IPS DF 19.7 (cell line): ENCODE measurements around the gene UBA5.
"Not testable (repeated sequence)": the region's sequence is repeated elsewhere in the genome, so short reads cannot be mapped to it uniquely, and the experiment has no call there.

ENCODE experiments used
- DNase-seq: peaks from one replicate; pipeline ENCODE4 v3.0.0-alpha.2; 2013; ENCODE audit warnings: low read depth, low spot score

Gene UBA5

GRCh38 chr3:132660052-132660810 lies at the start of gene UBA5:
TSS of gene UBA5 (plus strand) at chr3:132660329. CDS start at chr3:132660538, 209 bp downstream.
- no peak for DNase-seq

DNA sequence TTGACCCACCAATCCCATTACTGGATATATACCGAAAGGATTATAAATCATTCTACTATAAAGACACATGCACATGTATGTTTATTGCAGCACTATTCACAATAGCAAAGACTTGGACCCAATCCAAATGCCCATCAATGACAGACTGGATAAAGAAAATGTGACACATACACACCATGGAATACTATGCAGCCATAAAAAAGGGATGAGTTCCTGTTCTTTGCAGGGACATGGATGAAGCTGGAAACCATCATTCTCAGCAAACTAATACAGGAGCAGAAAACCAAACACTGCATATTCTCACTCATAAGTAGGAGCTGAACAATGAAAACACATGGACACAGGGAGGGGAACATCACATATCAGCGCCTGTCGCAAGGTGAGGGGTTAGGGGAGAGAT lies 44.8 kb upstream of the UBA5 start:
- not testable (repeated sequence) for DNase-seq

- no peak for DNase-seq
These were observed 44.2 kb upstream of the UBA5 start for GRCh38 chr3:132615881-132616280.

DNA sequence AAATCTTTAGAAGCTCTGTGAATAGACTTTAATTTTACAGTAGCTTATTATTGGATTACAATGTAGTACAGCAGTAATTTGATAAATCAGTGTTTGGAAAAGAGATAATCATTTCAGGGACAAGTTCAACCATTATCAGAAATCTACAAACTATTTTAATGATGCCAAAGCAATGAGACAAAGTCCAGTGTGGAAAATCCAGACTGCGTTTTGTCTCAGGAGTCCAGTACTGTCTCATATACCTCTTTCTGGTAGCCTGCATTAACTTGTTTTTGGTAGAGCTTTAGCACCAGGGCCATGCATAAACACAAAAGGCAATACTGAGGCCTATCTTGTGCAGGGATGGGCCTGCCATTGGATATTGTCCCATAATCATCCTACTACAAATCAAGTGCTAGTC lies 43.3 kb upstream of the UBA5 start:
- DNase-seq = no peak

- DNase-seq = no peak
These were observed 38.0 kb upstream of the UBA5 start for GRCh38 chr3:132622148-132622547.

- no peak for DNase-seq
These were observed 37.4 kb upstream of the UBA5 start for GRCh38 chr3:132622761-132623160.

DNA sequence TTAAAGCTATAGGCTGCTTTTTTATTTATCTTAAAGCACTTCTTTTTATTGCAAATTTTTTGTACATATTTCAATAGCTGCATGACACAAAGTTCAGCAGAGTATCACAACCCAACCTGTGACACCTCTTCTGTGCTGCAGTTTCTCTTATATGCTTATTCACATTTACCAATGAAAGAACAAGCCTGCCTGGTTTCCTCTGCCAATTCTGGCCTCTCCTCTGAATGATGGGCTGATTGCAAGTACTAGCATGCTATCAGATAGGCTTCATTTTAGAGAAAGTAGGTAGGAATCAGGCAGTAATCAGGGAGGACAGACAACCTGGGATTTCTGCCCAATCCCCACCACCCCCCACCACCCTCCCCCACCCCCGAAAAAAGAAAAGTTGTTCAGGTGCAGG lies 36.5 kb upstream of the UBA5 start:
- no peak for DNase-seq

DNA sequence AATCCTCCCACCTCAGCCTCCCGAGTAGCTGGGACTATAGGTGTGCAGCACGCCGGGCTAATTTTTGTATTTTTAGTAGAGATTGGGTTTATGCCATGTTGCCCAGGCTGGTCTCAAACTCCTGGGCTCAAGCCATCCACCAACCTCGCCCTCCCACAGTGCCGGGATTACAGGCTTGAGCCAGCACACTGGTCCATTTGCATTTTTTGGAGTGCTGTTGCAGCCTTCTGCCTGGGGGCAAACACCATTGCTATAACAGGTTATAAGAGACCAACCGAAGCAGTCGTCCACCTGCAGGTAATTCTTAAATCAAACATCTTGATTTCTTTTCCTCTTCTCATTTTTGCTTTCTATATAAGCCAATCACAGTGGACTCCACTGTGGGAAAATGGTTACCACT lies 35.3 kb upstream of the UBA5 start:
- DNase-seq = no peak

- no peak for DNase-seq
These were observed 34.5 kb upstream of the UBA5 start for GRCh38 chr3:132625613-132626012.

DNA sequence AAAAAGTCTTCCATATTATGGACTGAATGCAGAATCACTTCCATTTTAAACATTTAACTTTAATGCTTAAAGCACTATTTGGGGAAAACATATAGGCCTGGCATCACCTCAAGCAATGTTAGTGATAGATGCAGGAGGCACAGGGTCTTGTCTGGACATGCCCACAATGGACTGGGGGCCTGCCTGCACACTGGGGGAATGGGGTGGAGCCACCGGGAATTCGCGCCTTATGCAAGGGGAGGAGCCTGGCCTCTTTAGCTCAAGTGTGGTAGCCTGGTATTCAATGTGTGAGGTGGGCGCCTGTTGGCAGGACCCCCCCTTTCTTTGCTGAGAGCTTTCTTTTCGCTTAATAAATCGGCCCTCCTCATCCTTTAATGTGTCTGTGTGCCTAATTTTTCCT lies 33.2 kb upstream of the UBA5 start:
- DNase-seq = no peak

DNA sequence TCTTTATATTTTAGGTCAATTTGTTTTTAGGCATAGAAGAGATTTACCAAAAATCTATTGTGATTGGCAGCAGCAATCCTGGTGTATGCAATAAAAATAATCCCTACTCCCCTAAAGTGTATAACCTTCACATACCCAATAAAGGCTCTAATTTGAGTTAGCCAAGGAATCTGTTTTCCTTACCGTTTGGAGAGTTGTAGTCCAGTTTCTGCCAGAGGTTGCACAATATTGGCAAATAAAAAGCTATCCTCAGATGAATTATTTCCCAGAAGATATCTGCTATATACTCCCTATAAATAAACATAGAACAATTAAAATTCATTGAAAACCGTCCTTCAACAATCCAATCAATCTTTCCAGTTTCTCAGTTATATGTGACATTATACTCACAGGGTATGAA lies 32.0 kb upstream of the UBA5 start:
- no peak for DNase-seq

DNA sequence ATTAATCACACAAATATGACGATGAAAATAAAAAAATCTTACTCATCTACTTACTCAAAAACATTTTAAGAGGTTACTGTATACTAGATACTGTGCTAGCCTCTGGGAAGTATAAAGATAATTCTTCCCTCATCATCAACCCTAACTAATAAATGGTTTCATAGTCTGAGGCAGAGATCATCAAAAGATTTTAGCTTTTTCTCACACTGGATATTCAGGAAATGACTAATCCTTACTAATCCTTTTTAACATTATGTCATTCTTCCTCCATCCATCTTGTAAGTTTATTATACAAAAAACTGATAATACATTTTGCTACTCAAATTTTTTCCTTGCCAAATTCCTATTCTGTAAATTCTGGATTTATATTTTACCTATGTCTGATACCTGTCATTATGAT lies 30.2 kb upstream of the UBA5 start:
- no peak for DNase-seq

- no peak for DNase-seq
These were observed 29.5 kb upstream of the UBA5 start for GRCh38 chr3:132630612-132631011.

GRCh38 chr3:132635052-132635451 lies 25.1 kb upstream of the UBA5 start:
- no peak for DNase-seq

DNA sequence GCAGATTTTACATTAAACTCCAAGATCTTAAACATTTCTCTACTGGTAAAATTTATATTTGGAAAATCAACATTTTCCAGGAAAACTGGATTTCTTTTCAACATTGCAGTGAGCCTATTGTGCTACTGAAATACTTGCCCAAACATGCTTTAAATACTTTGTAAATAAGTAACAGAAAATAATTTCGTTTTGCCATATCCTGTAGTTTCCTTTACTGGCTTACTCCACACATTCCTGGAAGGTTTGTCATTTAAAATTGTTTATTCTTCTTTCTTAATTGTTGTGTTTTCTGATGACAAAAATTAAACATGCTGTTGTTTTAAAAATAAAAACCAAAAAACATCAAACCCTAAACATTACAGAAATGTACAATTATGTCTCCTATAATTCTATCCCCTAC lies 22.5 kb upstream of the UBA5 start:
- DNase-seq = no peak

DNA sequence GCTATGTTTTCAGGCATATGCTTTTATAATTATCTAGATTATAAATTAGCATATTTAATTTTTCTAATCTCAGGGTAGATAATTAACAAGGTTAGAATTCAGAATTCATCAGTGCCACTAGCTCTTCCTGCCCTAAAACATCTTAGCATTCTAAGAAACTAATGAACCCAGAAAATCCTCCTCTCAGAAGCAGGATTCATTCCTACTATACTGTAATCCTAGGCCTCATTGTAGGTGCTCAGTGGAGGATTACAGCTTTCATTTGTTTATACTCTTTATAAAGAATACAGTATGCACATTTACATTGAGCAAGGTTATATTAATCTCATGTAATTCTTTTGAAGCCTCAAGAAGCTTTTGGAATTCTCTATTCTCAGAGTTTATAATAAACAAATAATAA lies 21.4 kb upstream of the UBA5 start:
- DNase-seq = no peak

GRCh38 chr3:132641427-132641826 lies 18.7 kb upstream of the UBA5 start:
- DNase-seq = not testable (repeated sequence)

DNA sequence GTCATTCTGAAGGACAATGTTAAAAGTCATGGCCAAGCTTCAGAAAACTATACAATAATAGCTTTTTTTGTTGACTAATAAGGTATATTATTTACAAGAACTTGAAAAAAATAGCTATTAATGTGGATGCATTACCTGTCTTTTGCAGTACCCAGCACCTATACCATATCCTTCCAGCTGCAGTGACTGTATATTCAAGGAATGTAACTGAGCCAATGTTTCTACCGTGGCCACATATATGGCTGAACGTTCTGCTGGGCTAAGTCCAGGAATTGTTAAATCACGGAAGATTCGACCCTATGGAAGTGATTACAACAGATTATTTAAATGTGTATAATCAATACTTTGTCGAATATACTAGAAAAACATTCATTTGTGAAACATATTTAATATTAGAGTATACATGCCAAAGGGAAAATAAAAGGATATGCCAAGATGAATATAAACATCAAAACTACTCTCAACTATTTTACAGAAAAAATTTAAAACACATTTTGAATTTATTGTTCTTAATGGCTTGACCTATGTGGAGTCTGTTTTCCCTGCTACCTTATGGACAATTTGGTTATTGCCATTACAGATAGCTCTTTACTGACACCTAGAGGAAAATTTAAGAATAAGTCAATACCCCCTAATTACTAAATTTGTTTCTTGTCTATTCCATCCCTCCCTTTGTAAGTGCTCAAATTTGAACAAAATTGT lies 18.1 kb upstream of the UBA5 start:
- no peak for DNase-seq

GRCh38 chr3:132642539-132642847 lies 17.6 kb upstream of the UBA5 start:
- DNase-seq = no peak

GRCh38 chr3:132643366-132643765 lies 16.8 kb upstream of the UBA5 start:
- no peak for DNase-seq

- no peak for DNase-seq
These were observed 15.1 kb upstream of the UBA5 start for GRCh38 chr3:132645058-132645457.

DNA sequence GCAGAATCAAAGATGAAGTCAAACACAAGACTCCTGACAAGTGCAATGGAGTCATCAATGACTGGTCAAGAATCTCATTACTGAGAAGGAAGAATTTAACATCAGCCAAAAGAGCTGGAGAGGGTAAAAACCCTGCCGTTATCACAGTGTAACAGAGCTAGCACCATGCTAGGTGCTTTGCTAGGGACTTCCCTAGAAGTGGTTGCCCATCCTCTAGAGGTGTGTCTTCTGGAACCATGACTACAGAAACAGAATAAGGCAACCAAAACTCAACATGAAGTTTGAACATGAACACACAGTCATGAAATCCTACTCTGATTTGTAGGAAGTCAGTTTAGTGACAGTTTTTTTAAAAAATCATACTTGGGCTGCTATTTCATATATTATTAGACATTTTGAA lies 10.0 kb upstream of the UBA5 start:
- no peak for DNase-seq

GRCh38 chr3:132652640-132653270 lies 7.4 kb upstream of the UBA5 start:
- DNase-seq = no peak
